OCI-LY7 (cell line): ENCODE data around the gene DET1.

Experiments used
- CTCF ChIP-seq: fragments of 200-600 bp; sonication (generic); conservative IDR thresholded peaks from 2 replicates; pipeline ENCODE4 v1.5.1; 2014; ENCODE audit warnings: mild to moderate bottlenecking, antibody characterized with exemption, low read length, moderate library complexity, mixed read lengths
- EZH2phosphoT487 ChIP-seq: fragments of 200-600 bp; sonication (generic); IDR thresholded peaks from 2 replicates; pipeline ENCODE4 v1.6.1; 2018; ENCODE audit warnings: low read depth, borderline replicate concordance, mild to moderate bottlenecking, mixed run types, antibody characterized with exemption, low read length, moderate library complexity, mixed read lengths

GRCh38 chr15:88543065-88543776, 3.3 kb downstream of the DET1 start:
- no peak for TF ChIP-seq CTCF
- TF ChIP-seq EZH2phosphoT487, result no peak
